ENCODE data around the gene MRPL52. TPM values are rescaled to one million over a fixed set of nuclear protein-coding genes. Genes with fewer than 3 reads are reported as not detected.
"Not testable (repeated sequence)": the region's sequence is repeated elsewhere in the genome, so short reads cannot be mapped to it uniquely, and the experiment has no call there.

MRPL52 gene
- polyA plus RNA-seq (ENCODE audit: insufficient read length in 4 of 4) = 100 to 1,000 TPM in 2 of 4 donors, 10 to 100 TPM in 2; 67.2 to 105 (median 97.4) TPM

DNA sequence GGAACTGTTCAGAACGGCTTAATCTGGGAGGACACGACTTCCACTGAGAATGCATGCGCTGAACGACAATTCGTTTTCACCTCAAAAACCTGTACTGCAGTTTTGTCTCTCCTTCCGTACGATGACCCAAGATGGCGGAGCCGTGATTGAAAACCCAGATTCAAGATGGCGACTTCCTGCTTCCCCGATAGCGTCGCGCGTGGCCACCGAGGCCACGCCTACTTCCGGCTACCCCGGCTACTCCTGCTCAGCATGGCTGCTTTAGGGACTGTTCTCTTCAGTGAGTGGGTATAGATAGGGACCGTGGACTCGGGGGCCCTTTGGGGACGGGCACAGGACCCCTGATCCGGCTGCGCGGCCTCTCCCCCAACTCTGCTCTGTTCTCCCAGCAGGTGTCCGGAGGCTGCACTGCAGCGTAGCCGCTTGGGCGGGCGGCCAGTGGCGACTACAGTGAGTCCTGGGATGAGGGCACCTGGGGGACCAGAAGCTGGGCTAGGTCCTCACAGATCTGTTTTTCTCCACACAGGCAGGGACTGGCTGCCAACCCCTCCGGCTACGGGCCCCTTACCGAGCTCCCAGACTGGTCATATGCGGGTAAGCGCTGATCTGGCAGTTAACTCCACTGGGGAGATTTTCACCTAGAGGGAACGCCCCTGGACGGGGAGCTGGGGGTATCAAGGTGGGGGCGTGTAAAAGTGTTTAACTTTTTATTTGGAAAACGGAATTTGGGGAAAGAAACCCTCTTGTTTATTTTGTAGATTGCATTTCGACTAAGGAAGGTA, at the start of gene MRPL52:
TSS of gene MRPL52 (plus strand) at position 227 of the 782 bp plus-strand sequence. CDS start at position 253, 26 bp downstream.
- peak in 2 of 4 donors; percentile 85 to 93 for DNase-seq (ENCODE audit: low read depth in 4 of 4, low spot score in 2 of 4)

DNA sequence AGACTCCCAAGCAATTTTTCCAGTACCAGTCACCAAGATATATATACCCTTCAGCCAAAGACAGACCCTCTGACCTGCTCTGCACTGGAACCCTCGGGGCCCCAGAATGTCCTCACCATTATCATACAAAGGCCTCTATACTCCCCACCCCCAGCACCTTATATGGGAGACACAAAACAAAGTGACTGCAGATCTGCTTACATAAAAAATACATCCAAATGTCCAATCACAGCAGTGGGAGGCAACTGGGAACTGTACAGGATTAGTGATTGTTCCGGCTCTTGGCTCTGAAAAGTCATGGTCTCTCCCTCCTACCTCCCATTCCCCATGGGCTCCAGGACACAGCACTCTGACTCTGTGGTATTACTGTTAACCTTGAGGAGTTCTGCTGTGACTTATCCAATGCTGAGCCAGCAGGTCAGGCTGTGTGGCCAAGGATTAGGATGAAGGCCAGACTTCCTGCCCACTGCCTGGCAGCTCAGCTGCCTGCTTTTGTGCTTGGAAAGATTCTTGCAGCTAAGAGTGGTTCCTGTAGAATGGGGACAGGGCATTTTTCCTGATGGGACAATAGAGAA, 49.5 kb upstream of the MRPL52 start:
- no peak for DNase-seq (ENCODE audit: low read depth in 4 of 4, low spot score in 2 of 4)

DNA sequence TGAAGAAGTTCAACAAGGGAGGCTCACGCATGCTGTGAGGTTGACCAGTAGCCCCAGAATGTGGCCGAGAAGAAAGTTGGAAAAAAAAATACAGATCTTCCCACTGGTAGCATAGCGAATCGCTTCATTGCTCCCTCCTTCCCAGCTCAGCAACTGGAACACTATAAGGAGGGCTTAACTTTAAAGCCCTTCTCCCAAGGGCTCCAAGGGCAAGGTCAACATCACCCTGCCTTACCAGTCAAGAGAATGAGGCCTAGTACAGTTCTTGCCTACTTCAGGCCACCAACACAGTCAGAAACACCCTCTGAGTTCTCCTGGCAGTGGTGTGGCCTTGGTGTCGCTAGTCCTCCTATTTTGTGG, 48.8 kb upstream of the MRPL52 start:
- DNase-seq (ENCODE audit: low read depth in 4 of 4, low spot score in 2 of 4) = no peak

DNA sequence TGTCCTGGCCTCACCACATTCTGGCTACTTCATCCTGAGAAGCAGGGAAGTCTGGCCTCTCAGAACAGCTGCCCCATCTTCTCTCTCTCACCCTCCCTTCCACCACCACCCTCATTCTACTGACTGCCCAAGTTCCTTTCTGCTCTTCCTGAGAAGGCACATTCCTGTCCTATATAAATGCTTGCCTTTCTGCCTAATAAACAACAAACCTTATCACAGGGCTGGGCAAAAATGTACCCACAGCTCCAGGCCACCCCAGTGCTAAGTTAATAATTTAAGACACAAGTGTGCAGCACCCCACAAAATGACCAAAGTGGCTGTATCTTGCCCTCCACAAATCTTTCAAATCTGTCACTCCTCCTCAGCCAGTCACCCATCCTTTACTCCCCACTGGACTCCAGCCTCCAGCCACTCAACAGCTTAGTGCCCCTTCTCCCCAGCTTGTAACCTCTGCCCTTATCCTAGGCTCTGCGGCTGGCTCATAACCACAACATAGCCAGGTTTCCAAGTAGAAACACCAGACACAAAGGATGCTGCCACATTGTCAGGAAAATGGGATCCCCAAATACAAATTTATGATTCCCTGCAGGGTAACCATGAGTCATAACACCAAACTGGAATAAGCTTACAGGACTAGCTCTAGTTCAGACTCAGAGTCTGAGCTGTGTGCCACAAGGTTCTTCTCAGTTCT, 48.2 kb upstream of the MRPL52 start:
- no peak for DNase-seq (ENCODE audit: low read depth in 4 of 4, low spot score in 2 of 4)

DNA sequence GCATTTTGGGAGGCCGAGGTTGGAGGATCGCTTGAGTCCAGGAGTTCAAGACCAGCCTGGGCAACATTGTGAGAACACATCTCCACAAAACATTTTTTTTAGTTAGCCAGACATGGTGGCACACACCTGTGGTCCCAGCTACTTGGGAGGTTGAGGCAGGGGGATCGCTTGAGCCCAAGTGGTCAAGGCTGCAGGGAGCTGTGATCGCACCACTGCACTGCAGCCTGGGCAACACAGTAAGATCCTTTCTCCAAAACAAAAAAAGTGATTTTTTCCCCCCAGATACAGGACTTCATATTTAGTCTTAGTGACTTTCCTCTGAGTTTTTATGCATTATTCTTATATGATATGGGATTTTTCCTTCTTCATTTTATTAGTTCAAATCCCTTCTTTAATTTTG, 43.0 kb upstream of the MRPL52 start:
- DNase-seq (ENCODE audit: low read depth in 4 of 4, low spot score in 2 of 4) = no peak

DNA sequence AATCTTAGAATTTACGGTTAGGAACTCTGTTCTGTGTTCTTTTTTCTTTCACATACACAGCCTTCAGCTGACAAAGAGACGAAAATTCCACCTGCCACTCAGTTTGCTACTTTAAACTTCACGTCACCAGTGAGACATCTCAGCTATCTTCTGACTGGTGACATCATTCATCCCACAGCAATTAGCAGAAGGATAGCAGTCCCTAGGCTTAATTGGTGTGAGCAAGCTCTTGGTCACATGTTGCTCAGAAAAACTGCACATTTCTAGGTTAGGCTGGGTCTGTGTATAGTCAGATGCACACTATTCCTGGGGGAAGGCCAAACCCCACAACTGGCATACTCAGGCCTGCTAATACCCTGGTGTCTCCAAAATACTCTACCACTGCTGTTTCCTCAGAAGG, 38.4 kb upstream of the MRPL52 start:
- no peak for DNase-seq (ENCODE audit: low read depth in 4 of 4, low spot score in 2 of 4)

DNA sequence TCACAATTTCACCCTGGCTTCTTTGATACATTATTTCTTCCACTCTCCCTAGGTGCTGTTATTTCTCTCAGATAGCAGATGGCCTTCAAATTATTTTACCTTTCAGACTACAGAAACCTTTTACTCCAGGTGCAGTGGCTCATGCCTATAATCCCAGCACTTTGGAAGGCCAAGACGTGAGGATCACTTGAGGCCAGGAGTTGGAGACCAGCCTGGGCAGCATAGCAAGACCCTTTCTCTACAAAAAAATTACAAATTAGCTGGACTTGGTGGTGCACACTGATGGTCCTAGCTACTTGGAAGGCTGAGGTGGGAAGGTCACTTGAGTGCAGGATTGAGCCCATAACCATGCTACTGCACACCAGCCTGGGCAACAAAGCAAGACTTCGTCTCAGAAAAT, 37.5 kb upstream of the MRPL52 start:
- DNase-seq (ENCODE audit: low read depth in 4 of 4, low spot score in 2 of 4) = no peak

DNA sequence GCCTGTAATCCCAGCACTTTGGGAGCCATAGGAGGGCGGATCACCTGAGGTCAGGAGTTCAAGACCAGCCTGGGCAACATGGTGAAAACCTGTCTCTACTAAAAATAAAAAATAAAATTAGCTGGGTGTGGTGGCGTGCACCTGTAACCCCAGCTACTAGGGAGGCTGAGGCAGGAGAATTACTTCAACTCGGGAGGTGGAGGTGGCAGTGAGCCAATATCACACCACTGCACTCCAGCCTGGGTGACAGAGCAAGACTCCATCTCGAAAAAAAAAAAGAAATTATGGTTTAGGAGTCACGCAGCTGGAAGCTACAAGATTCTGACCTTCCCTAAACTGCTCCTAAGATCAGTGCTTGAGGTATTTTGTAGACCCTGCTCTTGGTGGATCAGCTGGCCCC, 36.1 kb upstream of the MRPL52 start:
- DNase-seq (ENCODE audit: low read depth in 4 of 4, low spot score in 2 of 4) = not testable (repeated sequence)

DNA sequence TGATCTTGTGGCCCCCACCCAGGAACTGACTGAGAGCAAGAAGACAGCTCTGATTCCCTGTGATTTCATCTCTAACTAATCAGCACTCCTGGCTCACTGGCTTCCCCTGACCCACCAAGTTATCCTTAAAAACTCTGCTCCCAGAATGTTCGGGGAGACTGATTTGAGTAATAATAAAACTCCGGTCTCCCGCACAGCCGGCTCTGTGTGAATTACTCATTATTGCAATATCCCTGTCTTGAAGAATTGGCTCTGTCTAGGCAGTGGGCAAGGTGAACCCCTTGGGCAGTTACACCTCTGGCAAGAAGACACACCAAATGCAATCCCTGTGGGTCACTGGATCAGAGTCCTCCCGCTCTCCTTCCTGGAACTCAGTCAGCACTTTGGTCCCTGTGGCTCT, 35.7 kb upstream of the MRPL52 start:
- no peak for DNase-seq (ENCODE audit: low read depth in 4 of 4, low spot score in 2 of 4)

DNA sequence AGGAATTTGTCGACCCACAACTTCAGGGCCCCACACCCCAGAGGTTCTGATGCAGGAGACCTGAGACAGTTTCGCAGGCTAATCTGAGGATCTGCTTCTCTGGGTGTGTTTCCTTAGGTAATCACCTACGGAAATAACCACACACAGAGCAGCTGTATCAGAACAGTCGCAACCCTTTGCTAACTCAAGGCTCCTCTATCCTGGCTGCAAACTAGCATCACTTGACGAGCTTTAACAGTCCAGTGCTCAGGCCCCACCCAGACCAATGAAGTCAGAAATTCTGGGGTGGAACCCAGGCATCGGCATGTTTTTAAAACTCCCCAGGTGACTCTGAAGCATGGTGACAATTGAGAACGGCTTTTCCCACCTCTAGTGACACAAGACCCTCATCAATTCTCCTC, 35.1 kb upstream of the MRPL52 start:
- no peak for DNase-seq (ENCODE audit: low read depth in 4 of 4, low spot score in 2 of 4)

DNA sequence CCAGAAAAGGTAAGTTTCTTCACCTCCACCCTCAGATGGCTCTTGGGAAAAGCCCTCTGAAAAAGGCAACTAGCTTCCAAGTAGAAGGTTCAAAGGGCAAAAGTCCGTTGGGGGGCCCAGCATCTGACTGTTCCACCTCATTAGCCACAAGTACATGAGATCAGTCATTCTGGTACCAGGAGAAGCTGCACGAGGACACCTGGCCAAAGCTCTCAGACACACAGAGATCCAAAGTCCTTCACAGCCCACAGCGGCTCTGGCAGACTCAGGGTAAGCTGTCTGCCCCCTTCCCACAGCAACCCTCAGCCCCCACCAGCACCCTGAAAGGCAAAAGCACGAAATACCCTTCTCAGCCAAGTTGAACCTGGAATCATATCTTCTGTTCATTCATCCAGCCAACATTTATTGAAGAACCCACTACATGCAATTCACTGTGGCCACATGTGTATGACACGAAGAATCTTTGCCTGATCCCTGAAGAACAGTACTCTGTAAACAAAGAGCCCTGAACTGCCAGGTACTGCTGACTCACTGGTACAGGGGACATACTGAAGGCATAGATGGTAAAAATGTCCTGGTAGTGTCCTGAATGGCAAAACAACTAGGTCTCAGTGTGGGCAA, 33.5 kb upstream of the MRPL52 start:
- no peak for DNase-seq (ENCODE audit: low read depth in 4 of 4, low spot score in 2 of 4)

DNA sequence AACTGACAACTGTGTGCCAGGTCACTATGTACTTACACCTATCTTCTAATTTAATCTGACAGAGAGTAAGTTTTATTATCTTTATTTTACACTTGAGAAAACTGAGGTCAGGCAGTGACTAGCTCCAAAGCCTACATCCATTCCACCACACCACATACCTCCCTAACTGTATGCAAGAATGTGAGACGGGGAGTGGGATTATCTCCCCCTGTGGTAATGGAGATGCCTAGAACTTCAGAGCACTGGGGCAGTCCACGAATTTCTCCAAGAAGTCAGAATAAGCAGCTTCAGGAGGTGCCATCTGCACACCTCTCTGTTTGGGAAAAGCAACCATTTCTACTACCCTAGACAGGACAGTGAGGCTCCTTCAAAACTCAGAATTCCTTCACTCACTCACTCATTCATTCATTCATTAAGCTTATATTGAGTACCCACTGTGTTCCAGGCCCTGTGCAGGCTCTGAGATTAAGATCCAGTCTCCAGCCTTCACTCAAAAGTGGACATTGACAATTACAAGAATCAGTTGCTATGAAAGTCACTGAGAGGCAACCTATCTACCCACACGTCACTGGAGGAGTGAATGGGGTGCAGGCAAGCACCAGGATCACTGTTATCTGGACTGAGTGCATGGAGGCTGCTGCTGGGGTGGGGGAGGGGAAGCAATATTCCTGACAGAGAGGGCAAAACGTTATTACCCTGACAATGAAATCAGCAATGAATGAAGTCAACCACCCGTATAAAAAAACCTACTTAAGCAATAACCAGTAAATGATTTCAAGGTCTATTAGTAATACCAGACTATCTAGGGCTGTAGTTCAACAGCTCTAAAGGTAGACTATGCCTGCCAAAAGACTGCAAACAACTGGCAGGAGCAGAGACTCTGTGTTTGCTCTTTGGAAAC, 32.4 kb upstream of the MRPL52 start:
- no peak for DNase-seq (ENCODE audit: low read depth in 4 of 4, low spot score in 2 of 4)

DNA sequence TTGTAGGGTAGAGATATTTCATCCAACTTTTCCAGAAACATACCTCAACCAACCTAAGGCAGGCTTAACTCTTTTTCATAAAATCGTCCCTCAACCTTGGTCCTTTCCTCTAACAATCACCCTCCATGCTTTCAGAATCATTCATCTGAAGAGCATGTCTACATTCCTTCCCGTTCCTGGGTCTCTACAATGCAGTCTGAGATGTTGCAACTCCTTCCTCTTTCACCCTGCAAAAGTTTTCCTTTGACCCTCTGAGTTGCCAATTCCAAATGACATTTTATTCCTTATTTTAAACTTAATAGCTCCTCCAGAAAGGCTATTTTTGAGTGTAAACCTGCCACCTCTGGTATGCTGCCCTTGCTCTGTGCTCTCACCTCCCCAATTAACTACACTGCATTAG, 31.2 kb upstream of the MRPL52 start:
- DNase-seq (ENCODE audit: low read depth in 4 of 4, low spot score in 2 of 4) = no peak

DNA sequence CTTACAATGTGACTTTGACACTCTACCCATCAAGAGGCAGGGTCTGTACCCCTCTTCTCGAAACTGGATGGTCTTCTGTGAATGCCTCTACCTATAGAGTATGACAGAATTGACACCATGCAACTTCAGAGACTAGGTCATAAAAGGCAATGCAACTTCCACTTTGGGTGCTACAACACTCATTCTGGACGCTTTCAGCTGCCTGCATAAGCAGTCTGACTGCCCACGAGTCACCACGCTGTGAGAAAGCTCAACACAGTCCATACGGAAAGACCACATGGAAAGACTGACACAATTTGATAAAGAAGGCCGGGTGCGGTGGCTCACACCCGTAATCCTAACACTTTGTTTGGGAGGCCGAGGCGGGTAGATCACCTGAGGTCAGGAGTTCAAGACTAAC, 29.3 kb upstream of the MRPL52 start:
- no peak for DNase-seq (ENCODE audit: low read depth in 4 of 4, low spot score in 2 of 4)

DNA sequence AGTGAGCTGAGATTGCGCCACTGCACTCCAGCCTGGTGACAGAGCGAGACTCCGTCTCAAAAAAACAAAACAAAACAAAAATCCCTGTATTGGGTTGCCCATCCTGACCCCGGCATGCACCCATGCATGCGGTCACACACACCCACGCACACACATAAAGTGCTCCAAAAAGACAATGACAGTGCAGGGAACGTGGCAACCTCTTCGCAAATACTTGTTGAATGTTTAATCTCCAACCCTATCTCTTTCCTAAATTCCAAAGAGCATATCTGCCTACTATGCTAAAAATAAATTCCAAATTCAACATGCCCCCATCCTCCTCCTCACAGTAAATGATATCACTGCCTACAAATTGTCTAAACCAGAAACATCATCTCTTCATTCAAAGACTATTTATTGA, 28.0 kb upstream of the MRPL52 start:
- DNase-seq (ENCODE audit: low read depth in 4 of 4, low spot score in 2 of 4) = no peak

DNA sequence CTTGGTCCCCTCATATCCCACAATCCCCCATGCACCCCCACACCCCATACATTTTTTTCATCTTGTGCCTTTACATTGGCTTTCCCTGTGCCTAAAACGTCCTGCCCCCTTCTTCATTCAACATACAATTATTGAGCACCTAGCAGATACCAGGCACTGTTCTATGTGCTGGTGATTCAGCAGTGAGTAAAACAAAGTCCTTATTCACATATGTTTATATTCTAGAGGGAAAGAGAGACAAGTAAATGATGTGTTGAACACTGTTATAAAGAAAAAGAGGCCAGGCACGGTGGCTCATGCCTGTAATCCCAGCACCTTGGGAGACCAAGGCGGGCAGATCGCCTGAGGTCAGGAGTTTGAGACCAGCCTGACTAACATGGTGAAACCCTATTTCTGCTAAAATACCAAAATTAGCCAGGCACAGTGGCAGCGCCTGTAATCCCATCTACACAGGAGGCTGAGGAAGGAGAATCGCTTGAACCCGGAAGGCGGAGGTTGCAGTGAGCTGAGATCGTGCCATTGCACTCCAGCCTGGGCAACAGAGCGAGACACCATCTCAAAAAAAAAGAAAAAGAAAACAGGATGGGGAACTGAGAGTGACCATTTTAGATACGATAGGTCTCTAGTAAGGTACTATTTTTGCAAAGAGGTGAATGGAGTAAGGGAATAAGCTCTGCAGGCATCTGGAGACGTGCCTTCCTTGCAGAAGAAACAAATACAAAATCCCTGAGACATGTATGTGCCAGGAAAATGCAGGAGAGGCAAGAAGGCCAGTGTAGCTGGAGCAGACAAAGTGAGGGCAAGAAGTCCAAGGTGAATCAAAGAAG, 26.6 kb upstream of the MRPL52 start:
- no peak for DNase-seq (ENCODE audit: low read depth in 4 of 4, low spot score in 2 of 4)

DNA sequence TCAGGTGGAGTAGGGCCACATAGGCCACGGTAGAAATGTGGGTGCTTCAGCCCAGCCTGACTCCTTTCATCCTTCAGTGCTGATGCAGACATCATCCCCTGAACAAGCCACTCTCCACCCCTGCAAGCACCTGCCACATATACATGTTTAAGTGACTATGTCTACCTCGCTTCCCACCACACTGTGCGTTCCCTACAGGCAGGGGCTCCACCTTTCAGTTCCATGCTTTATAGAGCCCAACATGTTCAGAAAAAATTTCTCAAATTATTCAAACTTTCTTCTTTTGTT, 26.1 kb upstream of the MRPL52 start:
- DNase-seq (ENCODE audit: low read depth in 4 of 4, low spot score in 2 of 4) = no peak

DNA sequence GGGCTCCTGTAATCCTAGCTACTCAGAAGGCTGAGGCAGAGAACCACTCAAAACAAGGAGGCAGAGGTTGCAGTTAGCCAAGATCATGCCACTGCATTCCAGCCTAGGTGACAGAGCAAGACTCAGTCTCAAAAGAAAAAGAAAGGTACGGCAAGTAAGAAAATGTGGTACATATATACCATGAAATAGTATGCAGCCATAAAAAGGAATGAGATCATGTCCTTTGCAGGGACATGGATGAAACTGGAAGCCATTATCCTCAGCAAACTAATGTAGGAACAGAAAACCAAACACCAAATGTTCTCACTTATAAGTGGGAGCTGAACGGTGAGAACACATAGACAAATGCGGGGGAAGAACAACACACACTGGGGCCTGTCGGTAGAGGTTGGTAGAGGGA, 24.5 kb upstream of the MRPL52 start:
- not testable (repeated sequence) for DNase-seq (ENCODE audit: low read depth in 4 of 4, low spot score in 2 of 4)

DNA sequence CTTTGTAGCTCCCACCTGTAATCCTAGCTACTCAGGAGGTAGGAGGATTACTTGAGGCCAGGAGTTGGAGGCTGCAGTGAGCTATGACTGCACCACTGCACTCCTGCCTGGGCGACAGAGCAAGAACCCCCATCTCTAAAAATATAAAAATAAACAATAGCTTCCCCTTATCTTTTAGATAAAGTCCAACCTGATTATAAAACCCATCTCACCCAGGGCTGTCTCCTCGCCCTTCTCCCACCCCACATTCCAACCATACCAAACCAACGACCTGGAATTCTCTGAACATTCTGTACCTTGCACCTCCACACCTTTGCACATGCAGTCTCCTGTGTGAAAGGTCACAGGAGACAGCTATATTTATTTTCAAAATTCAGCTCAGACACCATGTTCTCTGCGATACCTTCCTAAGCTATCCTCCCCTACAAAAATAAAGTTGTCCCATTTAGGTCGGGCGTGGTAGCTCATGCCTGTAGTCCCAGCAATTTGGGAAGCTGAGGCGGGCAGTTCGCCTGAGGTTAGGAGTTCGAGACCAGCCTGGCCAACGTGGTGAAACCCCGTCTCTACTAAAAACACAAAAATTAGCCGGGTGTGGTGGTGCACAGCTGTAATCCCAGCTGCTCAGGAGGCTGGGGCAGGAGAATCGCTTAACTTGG, 22.1 kb upstream of the MRPL52 start:
- no peak for DNase-seq (ENCODE audit: low read depth in 4 of 4, low spot score in 2 of 4)
